Measurements from ENCODE around the gene FGF1.

DNA sequence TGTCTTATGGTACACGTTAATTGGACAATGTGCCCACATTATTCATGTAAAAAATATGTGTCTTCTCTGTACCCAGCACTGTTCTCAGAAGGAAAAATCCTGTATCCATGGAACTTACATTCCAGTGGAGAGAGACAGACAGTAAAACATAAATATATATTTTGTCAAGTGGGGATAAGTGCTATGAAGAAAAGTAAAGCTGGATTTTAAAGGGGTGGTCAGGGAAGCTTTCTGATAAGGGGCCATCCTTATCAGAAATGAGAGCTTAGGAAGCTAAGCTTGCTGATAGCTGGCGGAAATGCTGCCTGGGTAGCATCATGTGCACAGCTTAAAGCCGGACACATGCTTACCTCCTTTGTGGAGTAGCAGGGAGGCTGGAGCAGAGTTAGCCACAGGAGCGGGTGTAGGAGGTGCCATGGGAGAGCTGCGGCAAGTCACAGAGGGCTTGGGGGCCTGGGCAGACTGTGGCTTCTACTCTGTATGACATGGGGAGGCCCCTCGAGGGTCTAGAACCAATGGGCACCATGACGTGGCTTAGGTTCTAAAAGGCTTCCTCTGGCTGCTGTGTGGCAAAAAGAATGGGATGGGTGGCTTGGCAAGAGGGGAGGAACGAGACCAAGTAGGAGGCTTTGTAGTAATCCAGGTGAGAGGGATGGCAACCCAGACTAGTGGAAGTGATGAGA, 141.7 kb downstream of the FGF1 start:
- TF ChIP-seq CTCF (IDR thresholded peaks at IDR 0.05) (no peak), POLR2AphosphoS5 (IDR thresholded peaks at IDR 0.05) (no peak), POLR2A (IDR thresholded peaks at IDR 0.05) (no peak)

All from breast epithelium (tissue), 3 donors.